ENCODE measurements around the gene ARNT2.

- TF ChIP-seq CTCF (IDR thresholded peaks at IDR 0.05; ENCODE audit: low read depth, low read length) (no peak), POLR2A (IDR thresholded peaks at IDR 0.05; ENCODE audit: extremely low read depth, insufficient read length) (no peak), MYC (IDR thresholded peaks at IDR 0.05; ENCODE audit: low read depth, low read length) (no peak)
These were observed 84.9 kb downstream of the ARNT2 start for GRCh38 chr15:80489030-80489594.

Data from NB4 (cell line).